Stimulated activated CD4-positive, alpha-beta T cell treated with anti-CD3 and anti-CD28 coated beads, Interleukin-4, amount 100 ng/mL, for 4 hours (primary cell): ENCODE data around the gene KRTAP4-3.
"Not testable (repeated sequence)": the region's sequence is repeated elsewhere in the genome, so short reads cannot be mapped to it uniquely, and the experiment has no call there.

Experiments
- DNase-seq, 2 experiments: peaks; one replicate each; pipeline ENCODE4 v3.0.0-alpha.2; 2020

KRTAP4-3 gene

GRCh38 chr17:41168121-41168520, at the start of gene KRTAP4-3:
TSS of gene KRTAP4-3 (minus strand) at chr17:41168221. CDS start at chr17:41168172, 49 bp downstream.
- DNase-seq, result no peak

GRCh38 chr17:41215681-41216080, 47.7 kb upstream of the KRTAP4-3 start:
- no peak for DNase-seq

GRCh38 chr17:41212524-41213169, 44.6 kb upstream of the KRTAP4-3 start:
- no peak for DNase-seq

GRCh38 chr17:41211845-41212466, 43.9 kb upstream of the KRTAP4-3 start:
- no peak for DNase-seq

DNA sequence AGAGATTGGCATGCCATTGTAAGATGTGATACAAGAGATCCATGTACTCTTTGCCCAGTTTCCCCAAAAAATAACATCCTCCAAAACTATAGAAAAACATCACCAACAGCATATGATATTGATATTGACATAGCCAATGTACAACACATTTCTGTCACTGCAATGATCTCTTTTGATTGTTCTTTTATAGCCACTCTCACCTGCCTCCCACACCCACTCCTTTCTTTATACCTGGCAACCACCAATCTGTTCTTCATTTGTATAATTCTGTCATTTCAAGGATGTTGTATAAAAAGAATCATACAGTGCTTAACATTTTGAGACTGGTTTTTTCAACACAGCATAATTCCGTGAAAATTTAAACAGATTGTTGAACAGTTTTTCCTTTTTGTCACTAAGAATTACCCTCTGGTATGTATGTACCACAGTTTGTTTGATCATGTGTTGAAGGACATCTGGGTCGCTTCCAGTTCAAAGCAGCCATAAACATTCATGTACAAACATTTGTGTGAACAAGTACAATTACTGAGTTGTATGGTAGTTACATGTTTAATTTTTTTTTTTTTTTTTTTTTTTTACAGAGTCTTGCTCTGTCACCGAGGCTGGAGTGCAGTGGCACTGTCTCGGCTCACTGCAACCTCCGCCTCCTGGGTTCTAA, 31.5 kb upstream of the KRTAP4-3 start:
- DNase-seq, result no peak

DNA sequence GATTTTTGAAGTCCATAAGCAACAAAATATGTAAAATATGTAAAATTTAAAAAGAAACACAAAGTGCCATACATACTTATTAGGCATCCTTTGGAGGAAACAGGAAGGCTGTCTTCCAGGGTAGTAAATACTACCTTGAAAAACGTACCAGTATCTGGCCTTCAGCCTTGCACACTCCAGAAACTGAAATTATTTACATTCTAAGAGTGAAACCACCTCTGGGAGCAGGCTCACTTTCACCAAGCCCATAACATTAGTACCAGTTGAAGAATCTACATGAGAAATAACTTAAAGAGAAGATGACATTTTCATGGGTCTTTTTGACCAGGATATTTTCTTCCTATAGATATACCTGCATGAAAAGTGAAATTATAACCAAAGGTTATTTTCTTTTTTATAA, 28.0 kb upstream of the KRTAP4-3 start:
- DNase-seq, result no peak

- DNase-seq, result no peak
Observed at GRCh38 chr17:41190328-41190727, 22.3 kb upstream of the KRTAP4-3 start.

GRCh38 chr17:41189837-41190318, 21.9 kb upstream of the KRTAP4-3 start, which contains the start of gene KRTAP9-1:
TSS of gene KRTAP9-1 (plus strand) at chr17:41189887. CDS start at chr17:41189887, 0 bp downstream.
- not testable (repeated sequence) for DNase-seq

- DNase-seq, result no peak
Observed at GRCh38 chr17:41186872-41187271, 18.9 kb upstream of the KRTAP4-3 start.

DNA sequence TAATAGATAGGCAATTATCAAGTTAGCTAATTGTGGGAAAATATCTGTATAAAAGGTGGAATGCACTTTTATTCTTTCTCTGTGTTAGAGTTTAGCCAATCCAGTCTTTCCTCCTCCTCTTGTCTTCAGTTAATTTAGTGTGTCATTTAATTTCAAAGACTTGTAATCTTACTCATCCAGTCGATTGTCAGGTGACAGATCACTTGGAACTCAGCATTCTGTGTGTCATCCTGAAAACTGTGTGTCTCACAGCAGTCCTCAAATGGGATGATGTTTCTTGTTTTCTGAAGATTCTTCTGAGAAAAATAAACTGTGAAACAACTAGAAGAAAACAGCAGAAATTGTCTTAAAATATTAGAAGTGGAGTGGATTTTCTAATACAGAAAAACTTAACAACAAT, 17.0 kb upstream of the KRTAP4-3 start:
- no peak for DNase-seq

- DNase-seq, result no peak
Observed at GRCh38 chr17:41184480-41184961, 16.5 kb upstream of the KRTAP4-3 start, which contains the start of gene KRTAP4-1. TSS of gene KRTAP4-1 (minus strand) at chr17:41184911. CDS start at chr17:41184854, 57 bp downstream.

- no peak for DNase-seq
Observed at GRCh38 chr17:41178843-41179616, 11.0 kb upstream of the KRTAP4-3 start.

GRCh38 chr17:41178341-41178740, 10.3 kb upstream of the KRTAP4-3 start:
- DNase-seq, result no peak

GRCh38 chr17:41177727-41178271, 9.8 kb upstream of the KRTAP4-3 start, which contains the start of gene KRTAP4-2:
TSS of gene KRTAP4-2 (minus strand) at chr17:41178221. CDS start at chr17:41178164, 57 bp downstream.
- no peak for DNase-seq

GRCh38 chr17:41176744-41177387, 8.8 kb upstream of the KRTAP4-3 start:
- DNase-seq, result no peak

DNA sequence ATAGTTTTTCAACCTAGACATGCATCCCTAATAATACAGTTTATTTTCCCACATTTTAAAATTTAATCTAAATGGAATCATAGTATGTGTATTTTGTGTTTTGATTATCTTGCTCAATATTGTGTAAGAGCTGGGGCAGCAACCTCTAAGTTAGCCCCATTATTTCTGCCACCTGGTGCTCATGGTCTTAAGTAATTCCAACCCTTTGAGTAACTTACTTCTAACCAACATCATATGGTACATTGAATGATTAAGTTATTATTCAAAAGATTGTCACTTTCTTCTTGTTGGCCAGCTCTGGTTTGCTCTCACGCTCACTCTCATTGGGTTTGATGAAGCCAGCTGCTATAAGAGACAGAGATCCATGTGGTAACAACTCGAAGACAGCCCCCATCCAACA, 3.9 kb upstream of the KRTAP4-3 start:
- no peak for DNase-seq

GRCh38 chr17:41167561-41167960, 460 bp downstream of the KRTAP4-3 start:
- no peak for DNase-seq

DNA sequence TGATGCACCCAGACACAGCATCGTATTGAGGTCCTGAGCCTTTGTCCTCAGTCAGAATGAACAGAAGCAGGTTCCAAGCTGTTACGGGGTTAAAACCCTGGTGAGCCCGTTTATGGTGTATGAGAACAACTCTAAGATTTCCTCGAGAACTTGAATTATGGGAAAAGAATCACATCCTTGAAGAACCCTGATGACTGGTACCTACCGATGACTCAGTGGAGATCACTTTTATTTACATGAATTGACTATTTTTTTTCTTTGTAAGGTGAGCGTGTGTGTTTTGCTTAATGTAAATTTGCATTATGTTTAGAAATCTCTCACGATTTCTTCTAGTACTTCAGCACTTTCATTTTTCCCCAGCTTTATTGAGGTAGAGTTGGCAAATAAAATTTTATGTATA, 4.2 kb downstream of the KRTAP4-3 start:
- no peak for DNase-seq

DNA sequence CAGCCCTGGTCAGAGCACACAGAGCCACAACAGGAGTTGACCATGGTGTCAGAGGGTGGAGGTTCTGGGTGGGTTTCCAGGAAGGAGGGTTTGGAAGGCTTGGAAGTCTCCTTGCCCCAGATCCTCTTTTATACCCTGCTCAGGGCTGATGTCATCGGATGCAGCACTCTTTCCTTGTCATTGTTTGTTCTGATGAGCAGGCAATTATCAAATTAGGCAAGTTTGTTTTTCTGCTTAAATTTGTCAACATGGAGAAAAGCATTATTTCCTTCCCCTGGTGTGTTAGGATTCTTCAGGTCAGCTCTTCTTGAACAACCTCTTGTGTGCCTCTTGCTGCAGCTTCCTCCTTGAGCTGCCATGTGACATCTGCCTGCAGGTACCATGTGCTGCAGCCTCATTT, 7.4 kb downstream of the KRTAP4-3 start, which contains the start of gene KRTAP4-4:
Gene KRTAP4-4, minus strand, starts transcription at position 101 of the 400 bp plus-strand sequence. Its CDS starts 57 bp downstream, at position 44.
- DNase-seq, result no peak

DNA sequence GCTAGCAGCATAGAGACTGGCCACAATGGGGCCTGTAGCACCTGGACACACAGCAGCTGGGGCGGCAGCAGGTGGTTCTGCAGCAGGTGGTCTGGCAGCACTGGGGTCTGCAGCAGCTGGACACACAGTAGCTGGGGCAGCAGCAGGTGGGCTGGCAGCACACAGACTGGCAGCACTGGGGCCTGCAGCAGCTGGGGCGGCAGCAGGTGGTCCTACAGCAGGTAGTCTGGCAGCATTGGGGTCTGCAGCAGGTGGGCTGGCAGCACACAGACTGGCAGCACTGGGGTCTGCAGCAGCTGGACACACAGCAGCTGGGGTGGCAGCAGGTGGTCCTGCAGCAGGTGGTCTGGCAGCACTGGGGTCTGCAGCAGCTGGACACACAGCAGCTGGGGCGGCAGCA, 7.8 kb downstream of the KRTAP4-3 start:
- not testable (repeated sequence) for DNase-seq

GRCh38 chr17:41153856-41154255, 14.2 kb downstream of the KRTAP4-3 start:
- no peak for DNase-seq

- no peak for DNase-seq
Observed at GRCh38 chr17:41151525-41151924, 16.5 kb downstream of the KRTAP4-3 start.
